GM06990 (cell line): Measurements from ENCODE around the gene SEMA3D.

Source experiments
- DNase-seq: peaks from one replicate; pipeline ENCODE4 v3.0.0-alpha.2; 2011; ENCODE audit not compliant: insufficient read length; ENCODE audit errors: extremely low read depth
- H3K27me3 ChIP-seq: replicated peaks from 2 replicates; pipeline ENCODE4 v1.6.0; 2011; ENCODE audit warnings: low read length; ENCODE audit not compliant: control insufficient read depth, insufficient read depth
- H3K36me3 ChIP-seq: 2 replicates; pipeline ENCODE4 v1.5.1; 2011; ENCODE audit warnings: low read length; ENCODE audit not compliant: control insufficient read depth, insufficient read depth
- H3K4me3 ChIP-seq: replicated peaks from 2 replicates; pipeline ENCODE4 v1.5.1; 2011; ENCODE audit warnings: low read depth, mild to moderate bottlenecking, control low read depth, low read length
- TF ChIP-seq, protein P1 (sequence below): IDR thresholded peaks from 2 replicates; pipeline ENCODE4 v1.5.1; 2011; ENCODE audit warnings: low read length, control low read depth, mild to moderate bottlenecking, inconsistent platforms; ENCODE audit not compliant: insufficient read depth, poor library complexity, severe bottlenecking

SEMA3D gene

GRCh38 chr7:85201209-85201608 lies 14.4 kb upstream of the SEMA3D start:
- Histone ChIP-seq H3K27me3 (no peaks in the 10 kb centered on the region), H3K4me3 (no peak overlapping the region), H3K36me3 (no peaks in the 10 kb centered on the region)
- DNase-seq = no peak
- TF ChIP-seq, protein P1, sequence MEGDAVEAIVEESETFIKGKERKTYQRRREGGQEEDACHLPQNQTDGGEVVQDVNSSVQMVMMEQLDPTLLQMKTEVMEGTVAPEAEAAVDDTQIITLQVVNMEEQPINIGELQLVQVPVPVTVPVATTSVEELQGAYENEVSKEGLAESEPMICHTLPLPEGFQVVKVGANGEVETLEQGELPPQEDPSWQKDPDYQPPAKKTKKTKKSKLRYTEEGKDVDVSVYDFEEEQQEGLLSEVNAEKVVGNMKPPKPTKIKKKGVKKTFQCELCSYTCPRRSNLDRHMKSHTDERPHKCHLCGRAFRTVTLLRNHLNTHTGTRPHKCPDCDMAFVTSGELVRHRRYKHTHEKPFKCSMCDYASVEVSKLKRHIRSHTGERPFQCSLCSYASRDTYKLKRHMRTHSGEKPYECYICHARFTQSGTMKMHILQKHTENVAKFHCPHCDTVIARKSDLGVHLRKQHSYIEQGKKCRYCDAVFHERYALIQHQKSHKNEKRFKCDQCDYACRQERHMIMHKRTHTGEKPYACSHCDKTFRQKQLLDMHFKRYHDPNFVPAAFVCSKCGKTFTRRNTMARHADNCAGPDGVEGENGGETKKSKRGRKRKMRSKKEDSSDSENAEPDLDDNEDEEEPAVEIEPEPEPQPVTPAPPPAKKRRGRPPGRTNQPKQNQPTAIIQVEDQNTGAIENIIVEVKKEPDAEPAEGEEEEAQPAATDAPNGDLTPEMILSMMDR = no peak

GRCh38 chr7:85196696-85197095 lies 9.8 kb upstream of the SEMA3D start:
- no peak for DNase-seq
- H3K4me3 ChIP-seq = no peak overlapping the region
- no peaks in the 10 kb centered on the region for H3K36me3 ChIP-seq
- TF ChIP-seq, protein P1 = no peak
- H3K27me3 ChIP-seq = no peaks in the 10 kb centered on the region

GRCh38 chr7:85191383-85191782 lies 4.5 kb upstream of the SEMA3D start:
- TF ChIP-seq, protein P1 = no peak
- no peaks in the 10 kb centered on the region for H3K36me3 ChIP-seq
- no peak for DNase-seq
- no peak overlapping the region for H3K4me3 ChIP-seq
- no peaks in the 10 kb centered on the region for H3K27me3 ChIP-seq

- H3K4me3 ChIP-seq = no peak overlapping the region; the same call in 1 of the 2 replicates
- H3K36me3 ChIP-seq = no peaks in the 10 kb centered on the region
Observed at GRCh38 chr7:85186083-85186520, 754 bp downstream of the SEMA3D start.

DNA sequence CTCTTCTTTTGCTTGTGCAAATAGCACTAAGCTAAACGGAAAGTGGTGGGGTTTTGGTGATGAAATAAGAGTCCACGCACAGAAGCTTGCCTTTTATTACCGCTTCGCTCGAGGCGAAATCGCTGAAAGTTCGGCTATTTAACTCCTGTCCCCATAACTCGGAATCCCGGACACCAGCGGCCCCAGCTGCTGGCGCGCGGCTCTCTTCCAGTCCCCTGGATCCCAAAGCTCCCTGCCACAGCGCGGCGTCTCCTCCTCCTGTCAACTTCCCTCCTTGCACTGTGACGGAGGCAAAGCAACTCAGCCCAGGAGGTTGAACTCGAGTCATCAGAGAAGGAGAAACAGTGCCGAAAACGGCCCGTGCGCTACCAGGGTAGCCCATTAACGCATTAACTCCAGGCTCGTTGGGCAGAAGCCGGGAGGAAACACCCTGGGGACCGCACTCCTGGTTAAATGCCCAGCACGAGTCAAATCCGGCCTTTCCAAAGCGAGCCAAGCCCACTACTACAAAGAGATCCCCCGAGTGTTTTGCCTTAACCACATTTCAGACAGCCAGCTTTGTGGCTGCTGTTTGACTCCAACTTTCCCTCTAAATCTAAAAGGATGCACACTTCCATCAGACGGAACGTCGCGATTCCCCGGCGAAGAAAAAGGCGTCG lies 1.3 kb downstream of the SEMA3D start:
- TF ChIP-seq, protein P1 = no peak
- no peaks in the 10 kb centered on the region; the same call in 1 of the 2 replicates for H3K27me3 ChIP-seq
- H3K36me3 ChIP-seq = no peaks in the 10 kb centered on the region
- no peak overlapping the region for H3K4me3 ChIP-seq
- DNase-seq = peak; percentile 4

More at GRCh38 chr7:85186083-85186520, 754 bp downstream of the SEMA3D start:
- H3K27me3 ChIP-seq = no peaks in the 10 kb centered on the region; the same call in 1 of the 2 replicates
- TF ChIP-seq, protein P1 = no peak
- DNase-seq = peak; percentile 3
